Stomach (tissue), 4 donors: ENCODE results near the gene CCDC68.

ENCODE experiments used
- EP300 ChIP-seq: sonication (generic); formaldehyde crosslinking; IDR thresholded peaks from one replicate; pipeline ENCODE4 v1.6.1; 2017; ENCODE audit warnings: antibody characterized with exemption
- POLR2A ChIP-seq, 4 donors: fragments of 450-650 bp; IDR thresholded peaks; one replicate each; pipeline ENCODE4 v1.6.1; 2016; ENCODE audit warnings: antibody characterized with exemption in 4 of 4, control low read depth in 2 of 4, mild to moderate bottlenecking in 1 of 4, moderate library complexity in 1 of 4
- POLR2AphosphoS5 ChIP-seq, 3 donors: sonication (generic); formaldehyde crosslinking; IDR thresholded peaks; one replicate each; pipeline ENCODE4 v1.6.1; 2016; ENCODE audit warnings: antibody characterized with exemption in 3 of 3
- TF ChIP-seq, protein P1 (sequence below), 7 experiments: fragments of 450-650 bp in 4 of 7; fragments of 200-600 bp in 3 of 7; sonication (generic) in 3 of 7; IDR thresholded peaks; one replicate each; pipeline ENCODE4 v1.5.1; 2016 to 2019; ENCODE audit warnings: antibody characterized with exemption in 7 of 7, control low read depth in 2 of 7, mild to moderate bottlenecking in 1 of 7

DNA sequence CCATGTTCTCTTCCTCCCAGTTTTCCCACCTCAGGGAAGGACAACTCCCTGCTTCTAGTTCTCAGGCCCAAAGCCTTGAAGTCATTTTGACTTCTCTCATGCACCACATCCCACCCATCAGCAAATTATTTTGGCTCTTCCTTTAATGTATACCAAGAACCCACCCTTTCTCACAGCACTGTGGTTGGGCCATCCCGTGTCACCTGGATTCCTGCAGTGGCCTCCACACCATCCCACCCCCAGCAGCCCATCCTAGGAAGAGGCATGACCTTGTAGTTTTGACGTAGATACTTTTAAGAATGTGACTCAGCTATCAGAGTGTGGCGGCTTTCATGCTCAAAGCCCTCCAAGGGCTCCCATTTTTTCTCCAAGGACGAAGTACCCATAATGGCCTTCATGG, 25.6 kb upstream of the CCDC68 start:
- TF ChIP-seq, protein P1, sequence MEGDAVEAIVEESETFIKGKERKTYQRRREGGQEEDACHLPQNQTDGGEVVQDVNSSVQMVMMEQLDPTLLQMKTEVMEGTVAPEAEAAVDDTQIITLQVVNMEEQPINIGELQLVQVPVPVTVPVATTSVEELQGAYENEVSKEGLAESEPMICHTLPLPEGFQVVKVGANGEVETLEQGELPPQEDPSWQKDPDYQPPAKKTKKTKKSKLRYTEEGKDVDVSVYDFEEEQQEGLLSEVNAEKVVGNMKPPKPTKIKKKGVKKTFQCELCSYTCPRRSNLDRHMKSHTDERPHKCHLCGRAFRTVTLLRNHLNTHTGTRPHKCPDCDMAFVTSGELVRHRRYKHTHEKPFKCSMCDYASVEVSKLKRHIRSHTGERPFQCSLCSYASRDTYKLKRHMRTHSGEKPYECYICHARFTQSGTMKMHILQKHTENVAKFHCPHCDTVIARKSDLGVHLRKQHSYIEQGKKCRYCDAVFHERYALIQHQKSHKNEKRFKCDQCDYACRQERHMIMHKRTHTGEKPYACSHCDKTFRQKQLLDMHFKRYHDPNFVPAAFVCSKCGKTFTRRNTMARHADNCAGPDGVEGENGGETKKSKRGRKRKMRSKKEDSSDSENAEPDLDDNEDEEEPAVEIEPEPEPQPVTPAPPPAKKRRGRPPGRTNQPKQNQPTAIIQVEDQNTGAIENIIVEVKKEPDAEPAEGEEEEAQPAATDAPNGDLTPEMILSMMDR (IDR thresholded peaks at IDR 0.05) = no peak
- TF ChIP-seq POLR2A (IDR thresholded peaks at IDR 0.05) (no peak), EP300 (no peak), POLR2AphosphoS5 (IDR thresholded peaks at IDR 0.05) (no peak)
